ENCODE measurements around the gene TMEM266. TPM values are rescaled to one million over a fixed set of nuclear protein-coding genes. Genes with fewer than 3 reads are reported as not detected.

Gene TMEM266
- total and polyA plus RNA-seq, 8 donors: 0.35 to 2.8 (median 1.3) TPM; not detected in 4

DNA sequence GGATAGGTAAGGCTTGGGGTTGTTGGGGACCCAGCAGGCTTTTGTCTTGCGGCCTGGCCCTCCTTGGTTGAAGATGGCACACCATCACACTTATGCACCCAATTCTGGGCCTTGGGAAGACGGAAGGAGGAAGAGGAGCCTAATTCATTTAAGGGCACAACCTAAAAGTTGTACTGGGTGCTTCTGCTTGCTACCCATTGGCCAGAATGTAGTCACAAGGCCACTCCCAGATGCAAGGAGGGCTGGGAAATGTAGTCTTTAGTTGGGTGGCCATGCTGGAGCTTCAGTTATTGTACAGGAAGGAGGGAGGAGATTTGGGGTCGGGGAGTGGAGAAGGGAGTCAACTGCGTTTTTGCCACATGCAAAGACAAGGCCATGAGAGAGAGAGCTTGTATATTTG, 109.2 kb downstream of the TMEM266 start:
- no peak for DNase-seq
- no peaks in the 10 kb centered on the region for H3K9me3 ChIP-seq
- no peaks in the 10 kb centered on the region for H3K36me3 ChIP-seq
- no peak overlapping the region for H3K4me3 ChIP-seq
- intact Hi-C loops (cut with DNase I; ENCODE audit: low total_unique reads): no loop called here
- peaks cover 0 to under 1% (median under 1%) of the 10 kb centered on the region in 4 donors for H3K4me1 ChIP-seq
- no peaks in the 10 kb centered on the region for H3K27me3 ChIP-seq
- TF ChIP-seq POLR2AphosphoS5 (IDR thresholded peaks at IDR 0.05) (no peak), POLR2A (IDR thresholded peaks at IDR 0.05) (no peak), EP300 (IDR thresholded peaks at IDR 0.05) (no peak)
- TF ChIP-seq, protein P1, sequence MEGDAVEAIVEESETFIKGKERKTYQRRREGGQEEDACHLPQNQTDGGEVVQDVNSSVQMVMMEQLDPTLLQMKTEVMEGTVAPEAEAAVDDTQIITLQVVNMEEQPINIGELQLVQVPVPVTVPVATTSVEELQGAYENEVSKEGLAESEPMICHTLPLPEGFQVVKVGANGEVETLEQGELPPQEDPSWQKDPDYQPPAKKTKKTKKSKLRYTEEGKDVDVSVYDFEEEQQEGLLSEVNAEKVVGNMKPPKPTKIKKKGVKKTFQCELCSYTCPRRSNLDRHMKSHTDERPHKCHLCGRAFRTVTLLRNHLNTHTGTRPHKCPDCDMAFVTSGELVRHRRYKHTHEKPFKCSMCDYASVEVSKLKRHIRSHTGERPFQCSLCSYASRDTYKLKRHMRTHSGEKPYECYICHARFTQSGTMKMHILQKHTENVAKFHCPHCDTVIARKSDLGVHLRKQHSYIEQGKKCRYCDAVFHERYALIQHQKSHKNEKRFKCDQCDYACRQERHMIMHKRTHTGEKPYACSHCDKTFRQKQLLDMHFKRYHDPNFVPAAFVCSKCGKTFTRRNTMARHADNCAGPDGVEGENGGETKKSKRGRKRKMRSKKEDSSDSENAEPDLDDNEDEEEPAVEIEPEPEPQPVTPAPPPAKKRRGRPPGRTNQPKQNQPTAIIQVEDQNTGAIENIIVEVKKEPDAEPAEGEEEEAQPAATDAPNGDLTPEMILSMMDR (IDR thresholded peaks at IDR 0.05): no peak
- H3K27ac ChIP-seq: no peak overlapping the region
- 75 to 86% (median 79%) methylated on average over 4 of the region's 4 CpGs for WGBS, 5 donors

DNA sequence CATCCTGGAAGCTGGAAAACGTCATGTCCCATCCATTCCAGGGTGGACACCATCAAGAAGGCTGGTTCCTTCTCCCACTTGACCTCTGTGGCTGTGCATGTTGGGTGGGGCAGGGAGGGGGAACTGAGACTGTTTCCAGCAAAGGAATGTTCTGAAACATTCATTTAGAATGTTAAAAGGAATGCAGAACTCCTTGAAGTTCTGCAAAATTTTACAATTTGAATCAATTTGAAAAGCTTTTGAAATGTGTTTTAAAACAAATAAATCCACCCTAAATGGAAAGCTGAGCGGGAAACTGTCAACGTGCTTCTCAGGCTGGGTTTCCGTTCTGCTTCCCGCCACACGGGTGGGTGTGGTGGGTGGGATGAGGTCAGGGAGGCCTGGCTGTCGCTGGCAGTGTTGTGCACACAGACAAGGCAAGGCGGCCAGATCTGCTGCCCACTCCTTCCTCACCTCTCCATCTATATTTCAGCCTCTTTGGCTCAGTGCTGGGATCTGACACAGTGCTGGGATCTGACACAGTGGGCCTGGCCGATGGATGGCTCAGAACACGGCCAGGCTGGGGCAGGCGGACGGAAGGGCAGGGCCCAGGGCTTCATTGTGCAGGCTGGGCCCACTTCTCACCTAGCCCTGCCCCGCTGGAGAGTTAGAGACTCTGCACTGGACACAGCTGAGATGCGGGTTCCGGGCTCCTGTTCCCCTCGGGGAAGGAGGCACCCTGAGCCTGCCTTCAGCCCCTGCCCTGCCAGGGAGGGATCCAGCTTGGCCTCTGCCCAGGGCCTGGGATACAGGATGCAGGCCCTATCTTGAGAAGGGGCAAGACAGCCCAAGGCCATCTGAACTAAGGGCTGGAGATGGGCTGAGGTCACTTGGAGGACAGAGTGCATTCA, 110.4 kb downstream of the TMEM266 start:
- Histone ChIP-seq H3K36me3 (no peaks in the 10 kb centered on the region), H3K27me3 (peaks cover 0 to under 1% (median 0%) of the 10 kb centered on the region in 3 donors), H3K27ac (peak overlapping the region in 3 of 5 donors; percentile 26 to 39 (median 38)), H3K4me1 (no peaks in the 10 kb centered on the region), H3K9me3 (no peaks in the 10 kb centered on the region), H3K4me3 (no peak overlapping the region)
- 63 to 79% (median 74%) methylated on average over 13 to 16 of the region's 16 CpGs for WGBS, 5 donors
- no peak for TF ChIP-seq EP300 (IDR thresholded peaks at IDR 0.05)
- no peak for TF ChIP-seq POLR2AphosphoS5 (IDR thresholded peaks at IDR 0.05)
- TF ChIP-seq POLR2A (IDR thresholded peaks at IDR 0.05): no peak
- TF ChIP-seq, protein P1 (IDR thresholded peaks at IDR 0.05): no peak
- intact Hi-C loops (cut with DNase I; ENCODE audit: low total_unique reads): no loop called here
- no peak for DNase-seq

DNA sequence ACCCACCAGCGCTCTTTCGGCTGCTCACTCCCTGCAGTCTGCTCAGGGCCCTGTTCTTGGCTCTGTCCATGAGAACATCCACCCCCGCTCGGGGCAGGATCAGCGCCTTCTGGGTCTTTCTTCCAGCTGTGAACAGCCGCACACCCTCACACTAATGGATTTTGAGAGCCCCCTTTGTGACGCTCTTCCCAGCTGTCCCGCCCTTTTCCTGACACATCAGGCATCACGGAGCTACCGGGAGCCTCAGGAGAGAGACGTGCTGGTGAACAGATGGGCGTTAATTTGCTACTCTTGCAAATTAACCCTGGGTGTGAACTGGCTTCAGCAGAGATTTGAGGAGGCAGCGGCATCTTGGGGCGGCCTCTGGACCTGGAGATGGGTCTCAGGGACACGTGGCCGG, 113.0 kb downstream of the TMEM266 start:
- Histone ChIP-seq H3K27me3 (peaks cover 0 to 27% (median 2%) of the 10 kb centered on the region in 3 donors), H3K27ac (no peak overlapping the region), H3K9me3 (no peaks in the 10 kb centered on the region), H3K36me3 (no peaks in the 10 kb centered on the region), H3K4me3 (no peak overlapping the region), H3K4me1 (no peaks in the 10 kb centered on the region)
- peak in 1 of 2 donors; percentile 72 for DNase-seq
- TF ChIP-seq POLR2A (IDR thresholded peaks at IDR 0.05) (no peak), POLR2AphosphoS5 (IDR thresholded peaks at IDR 0.05) (no peak), EP300 (IDR thresholded peaks at IDR 0.05) (no peak)
- TF ChIP-seq, protein P1 (IDR thresholded peaks at IDR 0.05): no peak
- intact Hi-C loops (cut with DNase I; ENCODE audit: low total_unique reads): no loop called here
- WGBS, 5 donors: 61 to 70% (median 64%) methylated on average over 15 to 16 of the region's 16 CpGs

DNA sequence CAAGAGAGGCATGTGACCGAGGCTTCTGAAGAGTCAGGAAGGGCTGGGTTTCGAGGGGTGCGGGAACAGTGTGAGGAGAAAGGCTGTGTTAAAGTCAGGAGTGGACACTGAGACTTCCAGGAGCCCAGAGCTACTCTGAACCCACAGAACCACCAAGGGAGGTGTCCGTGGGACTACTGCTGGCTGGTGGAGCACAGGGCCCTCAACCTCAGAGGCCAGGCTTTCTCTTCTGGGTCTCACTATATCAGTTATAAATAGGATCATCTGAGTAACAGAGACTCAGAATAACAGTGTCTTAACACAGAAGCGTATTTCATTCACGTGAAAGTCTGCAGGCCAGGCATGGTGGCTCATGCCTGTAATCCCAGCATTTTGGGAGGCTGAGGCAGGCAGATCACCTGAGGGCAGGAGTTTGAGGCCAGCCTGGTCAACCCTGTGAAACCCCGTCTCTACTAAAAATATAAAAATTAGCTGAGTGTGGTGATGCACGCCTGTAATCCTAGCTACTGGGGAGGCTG, 113.6 kb downstream of the TMEM266 start:
- no peaks in the 10 kb centered on the region for H3K36me3 ChIP-seq
- no peak overlapping the region for H3K27ac ChIP-seq
- no peaks in the 10 kb centered on the region for H3K9me3 ChIP-seq
- WGBS, 5 donors: 75 to 92% (median 84%) methylated on average over 8 of the region's 8 CpGs
- no peak overlapping the region for H3K4me3 ChIP-seq
- DNase-seq: no peak
- TF ChIP-seq EP300 (IDR thresholded peaks at IDR 0.05) (no peak), POLR2AphosphoS5 (IDR thresholded peaks at IDR 0.05) (no peak), POLR2A (IDR thresholded peaks at IDR 0.05) (no peak)
- TF ChIP-seq, protein P1 (IDR thresholded peaks at IDR 0.05): no peak
- peaks cover 0 to under 1% (median 0%) of the 10 kb centered on the region in 4 donors for H3K4me1 ChIP-seq
- peaks cover 0 to 33% (median 8%) of the 10 kb centered on the region in 3 donors for H3K27me3 ChIP-seq
- intact Hi-C loops (cut with DNase I; ENCODE audit: low total_unique reads): no loop called here

Measured in stomach (tissue), 9 donors.